SK-N-SH (cell line): ENCODE results near the gene PTK7. TPM values are rescaled to one million over a fixed set of nuclear protein-coding genes. Genes with fewer than 3 reads are reported as not detected.

ENCODE experiments used
- CTCF ChIA-PET: fragments of 300-600, 350-600 bp; formaldehyde crosslinking; extraction: SDS; loops from one replicate; lab custom pipeline; 2021; lab: Yijun Ruan, JAX
- POLR2A ChIA-PET: fragments of 350-600 bp; sonication (Branson Sonifier 250); formaldehyde crosslinking; extraction: SDS; loops from one replicate; lab custom pipeline; 2020; ENCODE audit warnings: antibody characterized with exemption, inconsistent platforms; lab: Yijun Ruan, JAX
- DNase-seq: peaks from one replicate; pipeline ENCODE4 v3.0.0; 2012
- H2AFZ ChIP-seq: fragments of 200-600 bp; sonication (generic); 2 replicates; pipeline ENCODE4 v1.8.1; 2016; ENCODE audit warnings: antibody characterized with exemption, mild to moderate bottlenecking, low read depth
- H3F3A ChIP-seq: fragments of 200-600 bp; sonication (generic); replicated peaks from 2 replicates; pipeline ENCODE3; 2016; ENCODE audit warnings: antibody characterized with exemption, mild to moderate bottlenecking; ENCODE audit not compliant: insufficient read depth
- H3K27ac ChIP-seq, 2 experiments: fragments of 200-500 bp in 1 of 2; fragments of 200-600 bp in 1 of 2; sonication (Bioruptor generic) in 1 of 2; sonication (generic), shearing (Covaris generic) in 1 of 2; 2 replicates each; pipeline versions ENCODE4 v1.5.1 to v1.6.1; 2014 to 2016; ENCODE audit warnings: low read depth in 2 of 2, inconsistent platforms in 1 of 2, low read length in 1 of 2, mild to moderate bottlenecking in 1 of 2, mixed read lengths in 1 of 2
- H3K27me3 ChIP-seq: fragments of 200-600 bp; sonication (generic), shearing (Covaris generic); 2 replicates; pipeline ENCODE4 v1.6.1; 2016; ENCODE audit warnings: mixed run types; ENCODE audit not compliant: insufficient read depth
- H3K36me3 ChIP-seq, 2 experiments: fragments of 200-500 bp in 1 of 2; fragments of 200-600 bp in 1 of 2; sonication (Bioruptor generic) in 1 of 2; sonication (generic) in 1 of 2; replicated peaks in 1 of 2; 2 replicates each; pipeline versions ENCODE3 to v1.5.1; 2014 to 2016; ENCODE audit warnings: low read length in 1 of 2, mild to moderate bottlenecking in 1 of 2; ENCODE audit not compliant: insufficient read depth in 2 of 2, control insufficient read depth in 1 of 2
- H3K4me1 ChIP-seq, 2 experiments: fragments of 200-500 bp in 1 of 2; fragments of 200-600 bp in 1 of 2; sonication (Bioruptor generic) in 1 of 2; sonication (generic), shearing (Covaris generic) in 1 of 2; 2 replicates each; pipeline versions ENCODE4 v1.5.1 to v1.6.1; 2014 to 2016; ENCODE audit warnings: low read depth in 1 of 2, low read length in 1 of 2, mixed run types in 1 of 2; ENCODE audit not compliant: insufficient read depth in 2 of 2, control insufficient read depth in 1 of 2
- H3K4me2 ChIP-seq: fragments of 200-600 bp; sonication (generic), shearing (Covaris generic); 2 replicates; pipeline ENCODE4 v1.6.1; 2017; ENCODE audit warnings: mixed run types
- H3K4me3 ChIP-seq, 2 experiments: fragments of 200-500 bp in 1 of 2; fragments of 200-600 bp in 1 of 2; sonication (Bioruptor generic) in 1 of 2; sonication (generic), shearing (Covaris generic) in 1 of 2; 2 replicates each; pipeline versions ENCODE4 v1.5.1 to v1.8.1; 2014 to 2016; ENCODE audit warnings: low read depth in 2 of 2, inconsistent platforms in 1 of 2, low read length in 1 of 2, mild to moderate bottlenecking in 1 of 2, mixed read lengths in 1 of 2, moderate library complexity in 1 of 2
- H3K79me2 ChIP-seq: fragments of 200-600 bp; sonication (generic); 2 replicates; pipeline ENCODE4 v1.8.1; 2017; ENCODE audit warnings: mild to moderate bottlenecking; ENCODE audit not compliant: insufficient read depth
- H3K9ac ChIP-seq: fragments of 200-600 bp; sonication (generic); 2 replicates; pipeline ENCODE4 v1.6.1; 2017; ENCODE audit warnings: mixed run types
- H3K9me2 ChIP-seq: fragments of 200-600 bp; sonication (generic); 2 replicates; pipeline ENCODE4 v1.6.1; 2017; ENCODE audit warnings: mixed run types
- H3K9me3 ChIP-seq: fragments of 200-600 bp; sonication (generic); 2 replicates; pipeline ENCODE4 v1.6.1; 2017; ENCODE audit warnings: mixed run types, mild to moderate bottlenecking, moderate library complexity
- H4K20me1 ChIP-seq: fragments of 200-600 bp; sonication (generic); 2 replicates; pipeline ENCODE4 v1.6.1; 2017; ENCODE audit warnings: mild to moderate bottlenecking, mixed run types; ENCODE audit not compliant: insufficient read depth
- CHD2 ChIP-seq: fragments of 150-350 bp; IDR thresholded peaks from 2 replicates; pipeline ENCODE4 v1.6.1; 2018; ENCODE audit warnings: low read length; ENCODE audit not compliant: partially characterized antibody
- ELF1 ChIP-seq: IDR thresholded peaks from 2 replicates; pipeline ENCODE4 v1.4.0; 2012
- FOSL2 ChIP-seq: IDR thresholded peaks from 2 replicates; pipeline ENCODE4 v1.4.0; 2012; ENCODE audit warnings: low read depth, mild to moderate bottlenecking, moderate library complexity, borderline replicate concordance
- FOXJ3 ChIP-seq: sonication (generic); formaldehyde crosslinking; IDR thresholded peaks from 2 replicates; pipeline ENCODE4 v1.5.1; 2020; ENCODE audit warnings: mild to moderate bottlenecking, missing genetic modification reagents
- GABPA ChIP-seq: IDR thresholded peaks from 2 replicates; pipeline ENCODE4 v1.4.0; 2012; ENCODE audit warnings: low read depth, mild to moderate bottlenecking
- GATA2 ChIP-seq: sonication (generic); formaldehyde crosslinking; IDR thresholded peaks from 2 replicates; pipeline ENCODE4 v1.5.0; 2020; ENCODE audit warnings: mild to moderate bottlenecking, missing genetic modification reagents
- MEF2A ChIP-seq: IDR thresholded peaks from 2 replicates; pipeline ENCODE4 v1.4.0; 2012; ENCODE audit warnings: low read depth, borderline replicate concordance
- MXI1 ChIP-seq: IDR thresholded peaks from 2 replicates; pipeline ENCODE4 v1.6.1; 2012; ENCODE audit warnings: mild to moderate bottlenecking, low read depth, low read length, improper control_type of control experiment
- NFIC ChIP-seq: IDR thresholded peaks from 2 replicates; pipeline ENCODE4 v1.4.0; 2012; ENCODE audit warnings: borderline replicate concordance
- NRF1 ChIP-seq: IDR thresholded peaks from 2 replicates; pipeline ENCODE4 v1.6.1; 2012; ENCODE audit warnings: low read depth, mild to moderate bottlenecking, low read length
- POLR2AphosphoS5 ChIP-seq: IDR thresholded peaks from 2 replicates; pipeline ENCODE4 v1.6.1; 2012; ENCODE audit warnings: low read depth, low read length
- RFX5 ChIP-seq: IDR thresholded peaks from 2 replicates; pipeline ENCODE4 v1.6.1; 2012; ENCODE audit warnings: mild to moderate bottlenecking, improper control_type of control experiment, low read length
- RXRA ChIP-seq: IDR thresholded peaks from 2 replicates; pipeline ENCODE4 v1.4.0; 2012; ENCODE audit warnings: low read depth, mild to moderate bottlenecking, borderline replicate concordance
- SIN3A ChIP-seq: IDR thresholded peaks from 2 replicates; pipeline ENCODE4 v1.6.1; 2012; ENCODE audit warnings: low read depth, mild to moderate bottlenecking, low read length, moderate library complexity, borderline replicate concordance
- SMC3 ChIP-seq: IDR thresholded peaks from 2 replicates; pipeline ENCODE4 v1.6.1; 2012; ENCODE audit warnings: low read depth, low read length, improper control_type of control experiment
- TAF1 ChIP-seq: IDR thresholded peaks from 2 replicates; pipeline ENCODE4 v1.6.1; 2012; ENCODE audit warnings: low read depth, mild to moderate bottlenecking, low read length, moderate library complexity, borderline replicate concordance
- TEAD4 ChIP-seq: IDR thresholded peaks from 2 replicates; pipeline ENCODE4 v1.4.0; 2012; ENCODE audit warnings: mild to moderate bottlenecking, borderline replicate concordance; ENCODE audit not compliant: insufficient read depth
- WGBS: methylation state at CpG from one replicate; pipeline ENCODE4 v1.1.6; 2017; ENCODE audit warnings: low lambda C conversion rate; 5-methylcytosine and 5-hydroxymethylcytosine counted together
- polyA plus RNA-seq, 3 experiments: library from polyadenylated mRNA; depleted of rRNA; stranded (reverse); fragments of >200 nt; gene quantifications; 2 replicates each; pipeline ENCODE4 v1.2.3, GENCODE V29; 2012
- TF ChIP-seq, protein P1 (sequence below): IDR thresholded peaks from 2 replicates; pipeline ENCODE4 v1.6.1; 2012; ENCODE audit warnings: mild to moderate bottlenecking, low read depth, low read length, moderate library complexity
- TF ChIP-seq, protein P2 (sequence below): fragments of 200-600 bp; sonication (generic); IDR thresholded peaks from 2 replicates; pipeline ENCODE4 v1.6.1; 2017; ENCODE audit warnings: antibody characterized with exemption, mild to moderate bottlenecking, moderate library complexity
- TF ChIP-seq, protein P3 (sequence below): IDR thresholded peaks from 2 replicates; pipeline ENCODE4 v1.4.0; 2012; ENCODE audit warnings: low read depth
- TF ChIP-seq, protein P4 (sequence below): IDR thresholded peaks from 2 replicates; pipeline ENCODE4; 2012
- TF ChIP-seq, protein P5 (sequence below): fragments of 150-350 bp; IDR thresholded peaks from 2 replicates; pipeline ENCODE4 v1.6.1; 2016; ENCODE audit warnings: mild to moderate bottlenecking, low read depth, low read length
- TF ChIP-seq, protein P6 (sequence below): fragments of 150-350 bp; IDR thresholded peaks from 2 replicates; pipeline ENCODE4 v1.6.1; 2017; ENCODE audit warnings: antibody characterized with exemption, low read length, low read depth, borderline replicate concordance

PTK7 gene
- polyA plus RNA-seq, 1 of the 3 experiments (the other 2 are of a cell fraction), result 105 TPM

DNA sequence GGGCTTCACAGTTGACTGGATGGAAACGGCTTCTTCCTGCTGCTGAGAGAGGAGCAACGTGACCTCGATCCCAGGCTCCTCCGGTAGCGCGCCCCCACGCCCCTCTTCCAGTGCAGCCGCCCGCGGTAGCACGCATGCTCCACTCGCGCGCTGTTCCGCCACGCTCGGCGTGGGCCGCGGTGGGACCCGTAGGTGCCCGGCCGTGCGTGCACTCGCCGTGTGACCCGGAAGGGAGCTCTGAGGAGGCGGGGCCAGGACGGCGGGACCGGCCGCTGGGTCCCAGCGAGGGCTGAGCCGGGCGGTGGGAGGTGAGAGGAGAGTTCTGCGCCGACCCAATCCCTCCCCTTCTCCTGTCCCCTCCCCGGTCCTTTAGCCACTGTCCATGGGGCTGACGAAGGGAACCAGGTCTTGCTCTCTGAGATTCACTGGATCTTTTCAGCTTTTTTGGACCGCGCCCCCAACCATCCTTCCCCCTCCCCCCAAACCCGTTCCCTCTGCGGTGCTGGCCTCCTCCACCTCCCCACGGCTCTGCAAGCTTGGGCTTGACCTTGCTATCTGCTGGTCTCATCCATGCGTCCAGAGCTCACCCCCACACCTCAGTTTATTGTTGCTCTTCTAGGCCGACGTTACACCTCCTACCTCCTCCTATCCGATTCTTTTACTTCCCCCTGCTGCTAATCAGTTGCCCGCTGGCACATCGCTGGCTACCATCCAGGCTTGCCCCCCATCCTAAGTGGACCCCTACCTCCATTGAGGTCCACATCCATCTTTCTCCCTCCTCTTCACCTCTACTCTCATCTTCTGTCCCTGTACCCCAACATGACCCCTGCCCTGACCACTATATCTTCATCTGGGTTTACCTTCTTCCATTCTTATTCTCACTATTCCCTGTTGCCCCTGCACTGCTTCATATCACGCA is 106.1 kb downstream of the PTK7 start, which contains the start of gene CUL9:
TSS of gene CUL9 (plus strand) at position 255 of the 919 bp plus-strand sequence. CDS start 2,115 bp downstream, outside the sequence.
- 2% methylated on average over 22 of the region's 51 CpGs for WGBS
- Histone ChIP-seq H3K4me2 (peak within 1 kb of the TSS; percentile 80), H3K9ac (peak within 1 kb of the TSS; percentile 62), H3F3A (peaks cover 8% of the 10 kb centered on the region), H3K27ac (peak within 1 kb of the TSS; percentile 56 to 84; a peak in 3 of 4 replicates), H3K79me2 (peaks cover 28% of the 10 kb centered on the region; the same call in 1 of the 2 replicates), H4K20me1 (no peaks in the 10 kb centered on the region), H3K4me3 (peak within 1 kb of the TSS; percentile 56 to 72), H3K36me3 (peaks cover 22 to 62% of the 10 kb centered on the region in 2 experiments), H3K9me2 (no peaks in the 10 kb centered on the region), H3K9me3 (no peaks in the 10 kb centered on the region), H3K4me1 (peaks cover 4 to 19% of the 10 kb centered on the region in 2 experiments; a peak in 2 of 4 replicates), H3K27me3 (no peaks in the 10 kb centered on the region), H2AFZ (peak within 1 kb of the TSS; percentile 88; the same call in 1 of the 2 replicates)
- ChIA-PET CTCF (interaction anchor here (0.9 to 1.2 kb wide), 4 partner anchors 10 to 39 kb away, joined by 3 to 5 read pairs (median 4); partner anchors contain the start of gene SRF), POLR2A (interaction anchor here (0.6 to 1.3 kb wide), 9 partner anchors 8 to 186 kb away, joined by 3 to 4 read pairs (median 3); partner anchors contain the start of gene DNPH1)
- peak; percentile 94 for DNase-seq
- TF ChIP-seq TEAD4 (no peak), SIN3A (peak; percentile 77; the same call in 1 of the 2 replicates), RFX5 (no peak), SMC3 (no peak), MEF2A (no peak), FOXJ3 (CRISPR knock-in tag) (no peak), GABPA (peak; percentile 77), ELF1 (peak; percentile 97), NRF1 (peak; percentile 68), FOSL2 (no peak), NFIC (no peak), GATA2 (no peak), POLR2AphosphoS5 (peak; percentile 89), CHD2 (peak; percentile 73), TAF1 (peak; percentile 65), MXI1 (peak; percentile 85), RXRA (no peak)
- TF ChIP-seq, protein P1, sequence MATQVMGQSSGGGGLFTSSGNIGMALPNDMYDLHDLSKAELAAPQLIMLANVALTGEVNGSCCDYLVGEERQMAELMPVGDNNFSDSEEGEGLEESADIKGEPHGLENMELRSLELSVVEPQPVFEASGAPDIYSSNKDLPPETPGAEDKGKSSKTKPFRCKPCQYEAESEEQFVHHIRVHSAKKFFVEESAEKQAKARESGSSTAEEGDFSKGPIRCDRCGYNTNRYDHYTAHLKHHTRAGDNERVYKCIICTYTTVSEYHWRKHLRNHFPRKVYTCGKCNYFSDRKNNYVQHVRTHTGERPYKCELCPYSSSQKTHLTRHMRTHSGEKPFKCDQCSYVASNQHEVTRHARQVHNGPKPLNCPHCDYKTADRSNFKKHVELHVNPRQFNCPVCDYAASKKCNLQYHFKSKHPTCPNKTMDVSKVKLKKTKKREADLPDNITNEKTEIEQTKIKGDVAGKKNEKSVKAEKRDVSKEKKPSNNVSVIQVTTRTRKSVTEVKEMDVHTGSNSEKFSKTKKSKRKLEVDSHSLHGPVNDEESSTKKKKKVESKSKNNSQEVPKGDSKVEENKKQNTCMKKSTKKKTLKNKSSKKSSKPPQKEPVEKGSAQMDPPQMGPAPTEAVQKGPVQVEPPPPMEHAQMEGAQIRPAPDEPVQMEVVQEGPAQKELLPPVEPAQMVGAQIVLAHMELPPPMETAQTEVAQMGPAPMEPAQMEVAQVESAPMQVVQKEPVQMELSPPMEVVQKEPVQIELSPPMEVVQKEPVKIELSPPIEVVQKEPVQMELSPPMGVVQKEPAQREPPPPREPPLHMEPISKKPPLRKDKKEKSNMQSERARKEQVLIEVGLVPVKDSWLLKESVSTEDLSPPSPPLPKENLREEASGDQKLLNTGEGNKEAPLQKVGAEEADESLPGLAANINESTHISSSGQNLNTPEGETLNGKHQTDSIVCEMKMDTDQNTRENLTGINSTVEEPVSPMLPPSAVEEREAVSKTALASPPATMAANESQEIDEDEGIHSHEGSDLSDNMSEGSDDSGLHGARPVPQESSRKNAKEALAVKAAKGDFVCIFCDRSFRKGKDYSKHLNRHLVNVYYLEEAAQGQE, result no peak
- TF ChIP-seq, protein P2, sequence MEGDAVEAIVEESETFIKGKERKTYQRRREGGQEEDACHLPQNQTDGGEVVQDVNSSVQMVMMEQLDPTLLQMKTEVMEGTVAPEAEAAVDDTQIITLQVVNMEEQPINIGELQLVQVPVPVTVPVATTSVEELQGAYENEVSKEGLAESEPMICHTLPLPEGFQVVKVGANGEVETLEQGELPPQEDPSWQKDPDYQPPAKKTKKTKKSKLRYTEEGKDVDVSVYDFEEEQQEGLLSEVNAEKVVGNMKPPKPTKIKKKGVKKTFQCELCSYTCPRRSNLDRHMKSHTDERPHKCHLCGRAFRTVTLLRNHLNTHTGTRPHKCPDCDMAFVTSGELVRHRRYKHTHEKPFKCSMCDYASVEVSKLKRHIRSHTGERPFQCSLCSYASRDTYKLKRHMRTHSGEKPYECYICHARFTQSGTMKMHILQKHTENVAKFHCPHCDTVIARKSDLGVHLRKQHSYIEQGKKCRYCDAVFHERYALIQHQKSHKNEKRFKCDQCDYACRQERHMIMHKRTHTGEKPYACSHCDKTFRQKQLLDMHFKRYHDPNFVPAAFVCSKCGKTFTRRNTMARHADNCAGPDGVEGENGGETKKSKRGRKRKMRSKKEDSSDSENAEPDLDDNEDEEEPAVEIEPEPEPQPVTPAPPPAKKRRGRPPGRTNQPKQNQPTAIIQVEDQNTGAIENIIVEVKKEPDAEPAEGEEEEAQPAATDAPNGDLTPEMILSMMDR, result no peak
- TF ChIP-seq, protein P3, sequence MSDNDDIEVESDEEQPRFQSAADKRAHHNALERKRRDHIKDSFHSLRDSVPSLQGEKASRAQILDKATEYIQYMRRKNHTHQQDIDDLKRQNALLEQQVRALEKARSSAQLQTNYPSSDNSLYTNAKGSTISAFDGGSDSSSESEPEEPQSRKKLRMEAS, result peak; percentile 66; the same call in 1 of the 2 replicates
- TF ChIP-seq, protein P4, sequence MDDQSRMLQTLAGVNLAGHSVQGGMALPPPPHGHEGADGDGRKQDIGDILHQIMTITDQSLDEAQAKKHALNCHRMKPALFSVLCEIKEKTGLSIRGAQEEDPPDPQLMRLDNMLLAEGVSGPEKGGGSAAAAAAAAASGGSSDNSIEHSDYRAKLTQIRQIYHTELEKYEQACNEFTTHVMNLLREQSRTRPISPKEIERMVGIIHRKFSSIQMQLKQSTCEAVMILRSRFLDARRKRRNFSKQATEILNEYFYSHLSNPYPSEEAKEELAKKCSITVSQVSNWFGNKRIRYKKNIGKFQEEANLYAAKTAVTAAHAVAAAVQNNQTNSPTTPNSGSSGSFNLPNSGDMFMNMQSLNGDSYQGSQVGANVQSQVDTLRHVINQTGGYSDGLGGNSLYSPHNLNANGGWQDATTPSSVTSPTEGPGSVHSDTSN, result peak; percentile 43
- TF ChIP-seq, protein P5, sequence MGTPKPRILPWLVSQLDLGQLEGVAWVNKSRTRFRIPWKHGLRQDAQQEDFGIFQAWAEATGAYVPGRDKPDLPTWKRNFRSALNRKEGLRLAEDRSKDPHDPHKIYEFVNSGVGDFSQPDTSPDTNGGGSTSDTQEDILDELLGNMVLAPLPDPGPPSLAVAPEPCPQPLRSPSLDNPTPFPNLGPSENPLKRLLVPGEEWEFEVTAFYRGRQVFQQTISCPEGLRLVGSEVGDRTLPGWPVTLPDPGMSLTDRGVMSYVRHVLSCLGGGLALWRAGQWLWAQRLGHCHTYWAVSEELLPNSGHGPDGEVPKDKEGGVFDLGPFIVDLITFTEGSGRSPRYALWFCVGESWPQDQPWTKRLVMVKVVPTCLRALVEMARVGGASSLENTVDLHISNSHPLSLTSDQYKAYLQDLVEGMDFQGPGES, result no peak
- TF ChIP-seq, protein P6, sequence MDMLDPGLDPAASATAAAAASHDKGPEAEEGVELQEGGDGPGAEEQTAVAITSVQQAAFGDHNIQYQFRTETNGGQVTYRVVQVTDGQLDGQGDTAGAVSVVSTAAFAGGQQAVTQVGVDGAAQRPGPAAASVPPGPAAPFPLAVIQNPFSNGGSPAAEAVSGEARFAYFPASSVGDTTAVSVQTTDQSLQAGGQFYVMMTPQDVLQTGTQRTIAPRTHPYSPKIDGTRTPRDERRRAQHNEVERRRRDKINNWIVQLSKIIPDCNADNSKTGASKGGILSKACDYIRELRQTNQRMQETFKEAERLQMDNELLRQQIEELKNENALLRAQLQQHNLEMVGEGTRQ, result no peak
